HCT116 (cell line): Measurements from ENCODE around the gene SERGEF. TPM values are rescaled to one million over a fixed set of nuclear protein-coding genes. Genes with fewer than 3 reads are reported as not detected.

Experiments
- ATAC-seq: fragments of 200-7000 bp; cut with Tn5 transposase; 2 replicates; pipeline ENCODE4 v1.9.1; 2020; ENCODE audit warnings: mild to moderate bottlenecking, moderate library complexity
- BruUV-seq: library from RNA; stranded (reverse); fragments of 400-500 nt; replicated peaks from 2 replicates; lab custom pipeline; 2021; lab: Mats Ljungman, UMichigan
- CTCF ChIA-PET: fragments of 300-600 bp; sonication (Branson Sonifier 250); formaldehyde crosslinking; loops from one replicate; lab custom pipeline; 2021; ENCODE audit warnings: antibody characterized with exemption; lab: Charles Lee
- POLR2A ChIA-PET: fragments of 300-600, 350-600 bp; sonication (Branson Sonifier 250); formaldehyde crosslinking; loops from one replicate; lab custom pipeline; 2021; ENCODE audit warnings: antibody characterized with exemption; lab: Charles Lee
- RAD21 ChIA-PET, 2 experiments: fragments of 300-600 bp; sonication (Branson Sonifier 250); formaldehyde crosslinking; loops; one replicate each; lab custom pipeline; 2023; ENCODE audit warnings: low total read pairs in 2 of 2; ENCODE audit not compliant: uncharacterized antibody in 2 of 2, unreplicated experiment in 2 of 2, low non-redundant PET in 1 of 2; lab: Charles Lee
- DNase-seq: peaks from one replicate; pipeline ENCODE4 v3.0.0-alpha.2; 2010; ENCODE audit warnings: low read depth, low spot score
- H2AFZ ChIP-seq: fragments of 200-600 bp; shearing (Covaris generic), sonication (generic); 2 replicates; pipeline ENCODE4 v1.6.1; 2017; ENCODE audit warnings: low read depth, mixed run types, mixed read lengths, antibody characterized with exemption, low read length; ENCODE audit not compliant: poor library complexity, severe bottlenecking
- H3K27ac ChIP-seq: 2 replicates; pipeline ENCODE4 v1.5.1; 2012; ENCODE audit warnings: low read depth, low read length
- H3K27me3 ChIP-seq: fragments of 200-600 bp; sonication (generic); 2 replicates; pipeline ENCODE4 v1.6.1; 2016; ENCODE audit warnings: mixed run types, low read length, mixed read lengths; ENCODE audit not compliant: insufficient read depth
- H3K36me3 ChIP-seq, 2 experiments: fragments of 200-500 bp in 1 of 2; fragments of 200-600 bp in 1 of 2; sonication (Bioruptor generic) in 1 of 2; sonication (generic) in 1 of 2; 2 replicates each; pipeline versions ENCODE4 v1.5.1 to v1.6.1; 2014 to 2016; ENCODE audit warnings: low read length in 2 of 2, inconsistent platforms in 1 of 2, mixed read lengths in 1 of 2, mixed run types in 1 of 2; ENCODE audit not compliant: insufficient read depth in 2 of 2, control insufficient read depth in 1 of 2
- H3K4me1 ChIP-seq, 2 experiments: fragments of 200-600 bp in 1 of 2; sonication (generic) in 1 of 2; 2 replicates each; pipeline versions ENCODE4 v1.5.1 to v1.6.1; 2012 to 2017; ENCODE audit warnings: low read length in 2 of 2, inconsistent platforms in 1 of 2, mild to moderate bottlenecking in 1 of 2, mixed read lengths in 1 of 2, mixed run types in 1 of 2, moderate library complexity in 1 of 2; ENCODE audit not compliant: insufficient read depth in 2 of 2, control insufficient read depth in 1 of 2
- H3K4me2 ChIP-seq: fragments of 200-600 bp; sonication (generic); 2 replicates; pipeline ENCODE4 v1.6.1; 2017; ENCODE audit warnings: mixed run types, low read length, mixed read lengths
- H3K4me3 ChIP-seq, 2 experiments: fragments of 200-600 bp in 1 of 2; sonication (generic) in 1 of 2; replicated peaks in 1 of 2; 2 replicates each; pipeline ENCODE4 v1.5.1; 2011 to 2016; ENCODE audit warnings: low read length in 2 of 2, control low read depth in 1 of 2, low read depth in 1 of 2, mild to moderate bottlenecking in 1 of 2, mixed read lengths in 1 of 2, mixed run types in 1 of 2
- H3K79me2 ChIP-seq: fragments of 200-600 bp; sonication (generic); 2 replicates; pipeline ENCODE4 v1.6.1; 2017; ENCODE audit warnings: mild to moderate bottlenecking, mixed run types, low read length, moderate library complexity, mixed read lengths; ENCODE audit not compliant: insufficient read depth
- H3K9ac ChIP-seq: fragments of 200-600 bp; sonication (generic); 2 replicates; pipeline ENCODE4 v1.6.1; 2016; ENCODE audit warnings: low read length, mixed read lengths
- H3K9me2 ChIP-seq: fragments of 200-600 bp; sonication (generic), shearing (Covaris generic); 2 replicates; pipeline ENCODE4 v1.6.1; 2017; ENCODE audit warnings: mixed run types, mild to moderate bottlenecking, moderate library complexity; ENCODE audit not compliant: insufficient read depth
- H3K9me3 ChIP-seq, 2 experiments: fragments of 200-500 bp in 1 of 2; fragments of 200-600 bp in 1 of 2; sonication (Bioruptor generic) in 1 of 2; sonication (generic) in 1 of 2; 2 replicates each; pipeline ENCODE4 v1.6.1; 2014 to 2017; ENCODE audit warnings: low read length in 2 of 2, mixed read lengths in 2 of 2, inconsistent platforms in 1 of 2, low read depth in 1 of 2, mild to moderate bottlenecking in 1 of 2, mixed run types in 1 of 2, moderate library complexity in 1 of 2; ENCODE audit not compliant: control insufficient read depth in 1 of 2, insufficient read depth in 1 of 2
- H4K20me1 ChIP-seq: fragments of 200-600 bp; sonication (generic), shearing (Covaris generic); 2 replicates; pipeline ENCODE4 v1.6.1; 2017; ENCODE audit warnings: mixed run types, mild to moderate bottlenecking, moderate library complexity; ENCODE audit not compliant: insufficient read depth
- CBX3 ChIP-seq: IDR thresholded peaks from 2 replicates; pipeline ENCODE4 v1.6.1; 2012; ENCODE audit warnings: low read depth
- EGR1 ChIP-seq: IDR thresholded peaks from 2 replicates; pipeline ENCODE4 v1.6.1; 2012; ENCODE audit warnings: low read depth
- ELF1 ChIP-seq: IDR thresholded peaks from 2 replicates; pipeline ENCODE4 v1.6.1; 2012; ENCODE audit warnings: low read depth, borderline replicate concordance
- JUND ChIP-seq: IDR thresholded peaks from 2 replicates; pipeline ENCODE4 v1.6.1; 2012
- POLR2A ChIP-seq: IDR thresholded peaks from 2 replicates; pipeline ENCODE4 v1.7.0; 2011; ENCODE audit warnings: borderline replicate concordance; ENCODE audit not compliant: insufficient read depth, insufficient read length; ENCODE audit errors: extremely low read depth
- POLR2AphosphoS5 ChIP-seq: IDR thresholded peaks from 2 replicates; pipeline ENCODE4 v1.6.1; 2011; ENCODE audit warnings: mild to moderate bottlenecking, low read depth, low read length, moderate library complexity
- SIN3A ChIP-seq: IDR thresholded peaks from 2 replicates; pipeline ENCODE4 v1.6.1; 2012; ENCODE audit warnings: low read depth
- SP1 ChIP-seq: IDR thresholded peaks from 2 replicates; pipeline ENCODE4 v1.6.1; 2012; ENCODE audit warnings: low read depth
- SRF ChIP-seq: IDR thresholded peaks from 2 replicates; pipeline ENCODE4 v1.6.1; 2012; ENCODE audit warnings: low read depth
- TCF7L2 ChIP-seq: IDR thresholded peaks from 2 replicates; pipeline ENCODE4 v1.7.0; 2011; ENCODE audit warnings: borderline replicate concordance, inconsistent platforms; ENCODE audit not compliant: insufficient read depth, insufficient read length; ENCODE audit errors: extremely low read depth
- ZNF274 ChIP-seq: fragments of 200-500 bp; sonication (Bioruptor generic); IDR thresholded peaks from 2 replicates; pipeline ENCODE4 v1.6.1; 2014; ENCODE audit warnings: mild to moderate bottlenecking, low read depth, low read length, inconsistent platforms
- intact Hi-C: fragments of 100-400 bp; cut with micrococcal nuclease; formaldehyde crosslinking; loops from 2 replicates; pipeline ENCODE4 v1.10.0; 2022
- total RNA-seq: library from RNA; stranded (reverse); gene quantifications from one replicate; pipeline ENCODE4 v1.2.1, GENCODE V29; 2021; ENCODE audit not compliant: unreplicated experiment
- TF ChIP-seq, protein P1 (sequence below): IDR thresholded peaks from 2 replicates; pipeline ENCODE4 v1.6.1; 2012
- TF ChIP-seq, protein P2 (sequence below), 3 experiments: fragments of 200-600 bp in 1 of 3; sonication (generic) in 1 of 3; IDR thresholded peaks in 2 of 3; conservative IDR thresholded peaks in 1 of 3; 2 replicates each; pipeline ENCODE4 v1.5.1; 2012 to 2017; ENCODE audit warnings: low read depth in 2 of 3, low read length in 2 of 3, antibody characterized with exemption in 1 of 3, borderline replicate concordance in 1 of 3, control low read depth in 1 of 3, mild to moderate bottlenecking in 1 of 3, mixed read lengths in 1 of 3, mixed run types in 1 of 3, moderate library complexity in 1 of 3; ENCODE audit not compliant: insufficient read depth in 1 of 3
- TF ChIP-seq, protein P3 (sequence below): IDR thresholded peaks from 2 replicates; pipeline ENCODE4 v1.6.1; 2011; ENCODE audit warnings: mild to moderate bottlenecking, low read length, moderate library complexity; ENCODE audit not compliant: insufficient replicate concordance; ENCODE audit errors: extremely low read depth

The SERGEF gene
- total RNA-seq, 1 experiment from 2014 or later: 32.8 TPM

DNA sequence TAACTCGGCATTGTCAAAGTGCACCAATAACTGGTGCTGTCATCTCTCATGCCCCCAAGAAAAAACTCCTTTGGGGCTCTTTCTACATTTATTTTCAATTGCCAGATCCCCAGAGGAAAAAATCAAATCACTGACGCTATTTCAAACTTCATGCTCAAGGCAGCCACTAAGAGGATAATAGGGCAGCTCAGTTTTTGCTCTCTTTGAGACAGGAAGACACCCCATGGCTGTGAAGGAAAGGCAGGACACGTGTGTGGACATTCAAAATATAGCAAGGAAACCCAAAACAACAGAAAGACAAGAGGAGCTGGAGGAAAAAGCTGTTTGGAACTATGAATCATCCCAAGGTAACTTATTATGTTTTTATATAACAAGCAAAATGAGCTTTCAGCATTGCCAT, 83.7 kb downstream of the SERGEF start:
- no peaks in the 10 kb centered on the region for H3K9me2 ChIP-seq
- ChIA-PET POLR2A (no interaction called here), CTCF (interaction anchor here (2.0 kb wide), 1 partner anchor 198 kb away, joined by 5 read pairs; no protein-coding TSS in a partner anchor), RAD21 (no interaction called here)
- no peak overlapping the region for H3K27ac ChIP-seq
- no peak overlapping the region for H3K4me3 ChIP-seq
- no peaks in the 10 kb centered on the region for H4K20me1 ChIP-seq
- no peak overlapping the region for H2AFZ ChIP-seq
- H3K27me3 ChIP-seq: no peaks in the 10 kb centered on the region
- BruUV-seq: no TSS peak
- H3K4me2 ChIP-seq: no peak overlapping the region
- no peaks in the 10 kb centered on the region for H3K4me1 ChIP-seq
- no peaks in the 10 kb centered on the region for H3K79me2 ChIP-seq
- no peak for DNase-seq
- TF ChIP-seq CBX3 (no peak), JUND (no peak), POLR2A (no peak), TCF7L2 (no peak), ELF1 (no peak), POLR2AphosphoS5 (no peak)
- TF ChIP-seq, protein P1, sequence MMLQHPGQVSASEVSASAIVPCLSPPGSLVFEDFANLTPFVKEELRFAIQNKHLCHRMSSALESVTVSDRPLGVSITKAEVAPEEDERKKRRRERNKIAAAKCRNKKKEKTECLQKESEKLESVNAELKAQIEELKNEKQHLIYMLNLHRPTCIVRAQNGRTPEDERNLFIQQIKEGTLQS: no peak
- no peaks in the 10 kb centered on the region for H3K36me3 ChIP-seq
- no peak for ATAC-seq
- intact Hi-C loops: no loop called here
- no peaks in the 10 kb centered on the region for H3K9me3 ChIP-seq
- H3K9ac ChIP-seq: no peak overlapping the region

DNA sequence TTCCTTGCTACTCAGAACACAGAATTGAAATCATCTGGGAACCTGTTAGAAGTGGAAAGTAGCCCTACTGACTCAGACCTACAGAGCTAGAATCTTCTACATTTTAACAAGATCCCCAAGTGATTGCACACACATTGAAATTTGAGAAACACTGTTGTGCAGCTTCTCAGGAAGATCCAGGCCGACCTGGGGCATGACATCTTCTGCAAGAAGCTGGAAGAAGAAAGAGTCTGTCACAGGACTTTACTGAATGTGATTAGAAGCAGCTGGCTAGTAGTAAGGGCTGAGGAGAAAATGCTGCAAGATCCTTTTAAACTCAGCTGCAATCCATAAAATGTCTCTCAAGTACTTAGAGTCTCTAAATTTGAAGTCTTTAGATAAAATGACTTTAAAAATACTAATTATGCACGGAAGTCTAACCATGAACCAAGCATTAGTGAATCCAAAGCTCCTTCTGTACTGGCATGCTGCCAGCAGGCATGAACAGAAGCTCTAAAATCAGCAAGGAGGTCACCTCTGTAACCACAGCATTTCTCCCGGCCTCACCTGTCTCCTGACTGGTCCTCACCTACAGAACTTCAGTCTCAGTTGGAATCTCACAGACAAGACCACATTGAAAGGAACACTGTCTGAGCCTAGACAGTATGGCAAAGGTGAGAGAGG, 85.0 kb downstream of the SERGEF start:
- DNase-seq (no peak), ATAC-seq (no peak)
- ChIA-PET RAD21 (no interaction called here), CTCF (no interaction called here), POLR2A (no interaction called here)
- no peaks in the 10 kb centered on the region for H3K9me2 ChIP-seq
- H3K79me2 ChIP-seq: no peaks in the 10 kb centered on the region
- H3K27ac ChIP-seq: no peak overlapping the region
- H4K20me1 ChIP-seq: no peaks in the 10 kb centered on the region
- no peak overlapping the region for H2AFZ ChIP-seq
- no peak overlapping the region for H3K9ac ChIP-seq
- intact Hi-C loops: no loop called here
- H3K4me2 ChIP-seq: no peak overlapping the region
- no peaks in the 10 kb centered on the region for H3K4me1 ChIP-seq
- no TSS peak for BruUV-seq
- H3K27me3 ChIP-seq: no peaks in the 10 kb centered on the region
- H3K4me3 ChIP-seq: no peak overlapping the region
- no peaks in the 10 kb centered on the region for H3K36me3 ChIP-seq
- no peaks in the 10 kb centered on the region for H3K9me3 ChIP-seq
- TF ChIP-seq SIN3A: no peak
- TF ChIP-seq, protein P2, sequence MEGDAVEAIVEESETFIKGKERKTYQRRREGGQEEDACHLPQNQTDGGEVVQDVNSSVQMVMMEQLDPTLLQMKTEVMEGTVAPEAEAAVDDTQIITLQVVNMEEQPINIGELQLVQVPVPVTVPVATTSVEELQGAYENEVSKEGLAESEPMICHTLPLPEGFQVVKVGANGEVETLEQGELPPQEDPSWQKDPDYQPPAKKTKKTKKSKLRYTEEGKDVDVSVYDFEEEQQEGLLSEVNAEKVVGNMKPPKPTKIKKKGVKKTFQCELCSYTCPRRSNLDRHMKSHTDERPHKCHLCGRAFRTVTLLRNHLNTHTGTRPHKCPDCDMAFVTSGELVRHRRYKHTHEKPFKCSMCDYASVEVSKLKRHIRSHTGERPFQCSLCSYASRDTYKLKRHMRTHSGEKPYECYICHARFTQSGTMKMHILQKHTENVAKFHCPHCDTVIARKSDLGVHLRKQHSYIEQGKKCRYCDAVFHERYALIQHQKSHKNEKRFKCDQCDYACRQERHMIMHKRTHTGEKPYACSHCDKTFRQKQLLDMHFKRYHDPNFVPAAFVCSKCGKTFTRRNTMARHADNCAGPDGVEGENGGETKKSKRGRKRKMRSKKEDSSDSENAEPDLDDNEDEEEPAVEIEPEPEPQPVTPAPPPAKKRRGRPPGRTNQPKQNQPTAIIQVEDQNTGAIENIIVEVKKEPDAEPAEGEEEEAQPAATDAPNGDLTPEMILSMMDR (IDR thresholded peaks at IDR 0.05 in 2 of 3, conservative IDR thresholded peaks at IDR 0.05 in 1 of 3; ENCODE audit: borderline replicate concordance in 1 of 3, insufficient read depth in 1 of 3, low read depth in 2 of 3, low read length in 2 of 3): no peak
- TF ChIP-seq, protein P3, sequence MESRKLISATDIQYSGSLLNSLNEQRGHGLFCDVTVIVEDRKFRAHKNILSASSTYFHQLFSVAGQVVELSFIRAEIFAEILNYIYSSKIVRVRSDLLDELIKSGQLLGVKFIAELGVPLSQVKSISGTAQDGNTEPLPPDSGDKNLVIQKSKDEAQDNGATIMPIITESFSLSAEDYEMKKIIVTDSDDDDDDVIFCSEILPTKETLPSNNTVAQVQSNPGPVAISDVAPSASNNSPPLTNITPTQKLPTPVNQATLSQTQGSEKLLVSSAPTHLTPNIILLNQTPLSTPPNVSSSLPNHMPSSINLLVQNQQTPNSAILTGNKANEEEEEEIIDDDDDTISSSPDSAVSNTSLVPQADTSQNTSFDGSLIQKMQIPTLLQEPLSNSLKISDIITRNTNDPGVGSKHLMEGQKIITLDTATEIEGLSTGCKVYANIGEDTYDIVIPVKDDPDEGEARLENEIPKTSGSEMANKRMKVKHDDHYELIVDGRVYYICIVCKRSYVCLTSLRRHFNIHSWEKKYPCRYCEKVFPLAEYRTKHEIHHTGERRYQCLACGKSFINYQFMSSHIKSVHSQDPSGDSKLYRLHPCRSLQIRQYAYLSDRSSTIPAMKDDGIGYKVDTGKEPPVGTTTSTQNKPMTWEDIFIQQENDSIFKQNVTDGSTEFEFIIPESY: no peak
- no peak for TF ChIP-seq POLR2A
- TF ChIP-seq ZNF274: no peak
- TF ChIP-seq TCF7L2: no peak
- TF ChIP-seq SP1: no peak
- no peak for TF ChIP-seq EGR1
- TF ChIP-seq SRF: no peak
